MCF 10A (cell line): ENCODE results near the gene ZNF580. TPM values are rescaled to one million over a fixed set of nuclear protein-coding genes. Genes with fewer than 3 reads are reported as not detected.
A peak's percentile ranks its signal among the peaks of the same experiment; 100 is the strongest.

ENCODE experiments used
- BruUV-seq: library from RNA; stranded (reverse); fragments of 400-500 nt; replicated peaks from 2 replicates; lab custom pipeline; 2021; lab: Mats Ljungman, UMichigan
- CTCF ChIA-PET: fragments of 300-600 bp; sonication (Branson Sonifier 250); formaldehyde crosslinking; extraction: SDS; loops from one replicate; lab custom pipeline; 2021; ENCODE audit warnings: antibody characterized with exemption, inconsistent platforms; lab: Yijun Ruan, JAX
- POLR2A ChIA-PET: fragments of 300-600, 350-650 bp; sonication (Branson Sonifier 250); formaldehyde crosslinking; extraction: SDS; loops from one replicate; lab custom pipeline; 2020; ENCODE audit warnings: antibody characterized with exemption, inconsistent platforms; lab: Yijun Ruan, JAX
- DNase-seq: peaks from one replicate; pipeline ENCODE4 v3.0.0-alpha.2; 2018; ENCODE audit not compliant: unreplicated experiment
- H3K27ac Mint-ChIP-seq: one replicate; pipeline ENCODE4 v1.8.0; 2022; ENCODE audit warnings: mild to moderate bottlenecking, low read depth, mixed read lengths; ENCODE audit not compliant: unreplicated experiment
- H3K27me3 Mint-ChIP-seq: one replicate; pipeline ENCODE4 v1.8.0; 2022; ENCODE audit warnings: mixed read lengths; ENCODE audit not compliant: insufficient read depth, unreplicated experiment
- H3K36me3 Mint-ChIP-seq: one replicate; pipeline ENCODE4 v1.8.0; 2022; ENCODE audit warnings: mild to moderate bottlenecking, moderate library complexity, mixed read lengths; ENCODE audit not compliant: insufficient read depth, unreplicated experiment
- H3K4me1 Mint-ChIP-seq: one replicate; pipeline ENCODE4 v1.8.0; 2022; ENCODE audit warnings: mixed read lengths; ENCODE audit not compliant: insufficient read depth, unreplicated experiment
- H3K4me3 Mint-ChIP-seq: one replicate; pipeline ENCODE4 v1.8.0; 2022; ENCODE audit warnings: mild to moderate bottlenecking, moderate library complexity, mixed read lengths; ENCODE audit not compliant: unreplicated experiment
- H3K9me3 Mint-ChIP-seq: one replicate; pipeline ENCODE4 v1.8.0; 2022; ENCODE audit warnings: mixed read lengths; ENCODE audit not compliant: unreplicated experiment
- intact Hi-C: fragments of 100-400 bp; cut with micrococcal nuclease; formaldehyde crosslinking; loops from 2 replicates; pipeline ENCODE4 v1.14.1; 2022
- total RNA-seq: library from RNA; stranded (reverse); gene quantifications from 2 replicates; pipeline ENCODE4 v1.2.3, GENCODE V29; 2022
- TF ChIP-seq, protein P1 (sequence below): fragments of 200-600 bp; IDR thresholded peaks from one replicate; pipeline ENCODE4 v1.8.0; 2022; ENCODE audit warnings: antibody characterized with exemption, mild to moderate bottlenecking; ENCODE audit not compliant: unreplicated experiment

The ZNF580 gene
- total RNA-seq, 1 experiment from 2014 or later: 44.9 TPM

DNA sequence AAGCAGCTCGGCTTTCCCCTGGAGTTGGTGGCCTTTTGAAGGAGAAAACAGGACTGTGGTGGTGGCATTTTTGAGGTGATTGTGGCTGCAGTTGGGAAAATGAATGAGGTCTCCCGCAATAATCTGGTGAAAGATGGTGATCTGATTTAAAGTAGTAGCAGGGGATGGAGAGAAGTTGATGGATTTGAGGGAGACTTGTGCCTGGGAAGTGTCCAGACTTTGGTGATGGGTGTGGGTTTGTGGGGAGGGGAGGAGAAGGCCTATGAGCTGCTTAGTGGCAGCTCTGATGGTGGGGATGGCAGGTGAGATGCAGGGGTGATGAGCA is 30.2 kb downstream of the ZNF580 start:
- H3K4me3 Mint-ChIP-seq: no peak overlapping the region
- ChIA-PET CTCF (interaction anchor here (0.5 to 1.9 kb wide), 11 partner anchors 8 to 987 kb away, joined by 3 to 18 read pairs (median 3); partner anchors contain the start of gene U2AF2), POLR2A (interaction anchor here (0.6 to 2.8 kb wide), 4 partner anchors 9 to 1238 kb away, joined by 3 to 12 read pairs (median 3); no protein-coding TSS in a partner anchor)
- TF ChIP-seq, protein P1, sequence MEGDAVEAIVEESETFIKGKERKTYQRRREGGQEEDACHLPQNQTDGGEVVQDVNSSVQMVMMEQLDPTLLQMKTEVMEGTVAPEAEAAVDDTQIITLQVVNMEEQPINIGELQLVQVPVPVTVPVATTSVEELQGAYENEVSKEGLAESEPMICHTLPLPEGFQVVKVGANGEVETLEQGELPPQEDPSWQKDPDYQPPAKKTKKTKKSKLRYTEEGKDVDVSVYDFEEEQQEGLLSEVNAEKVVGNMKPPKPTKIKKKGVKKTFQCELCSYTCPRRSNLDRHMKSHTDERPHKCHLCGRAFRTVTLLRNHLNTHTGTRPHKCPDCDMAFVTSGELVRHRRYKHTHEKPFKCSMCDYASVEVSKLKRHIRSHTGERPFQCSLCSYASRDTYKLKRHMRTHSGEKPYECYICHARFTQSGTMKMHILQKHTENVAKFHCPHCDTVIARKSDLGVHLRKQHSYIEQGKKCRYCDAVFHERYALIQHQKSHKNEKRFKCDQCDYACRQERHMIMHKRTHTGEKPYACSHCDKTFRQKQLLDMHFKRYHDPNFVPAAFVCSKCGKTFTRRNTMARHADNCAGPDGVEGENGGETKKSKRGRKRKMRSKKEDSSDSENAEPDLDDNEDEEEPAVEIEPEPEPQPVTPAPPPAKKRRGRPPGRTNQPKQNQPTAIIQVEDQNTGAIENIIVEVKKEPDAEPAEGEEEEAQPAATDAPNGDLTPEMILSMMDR: no peak
- H3K36me3 Mint-ChIP-seq: peaks cover 75% of the 10 kb centered on the region
- no peak overlapping the region for H3K27ac Mint-ChIP-seq
- H3K9me3 Mint-ChIP-seq: no peaks in the 10 kb centered on the region
- H3K4me1 Mint-ChIP-seq: peaks cover 16% of the 10 kb centered on the region
- no peak for DNase-seq
- no peaks in the 10 kb centered on the region for H3K27me3 Mint-ChIP-seq
- BruUV-seq: no TSS peak
- intact Hi-C loops: no loop called here

DNA sequence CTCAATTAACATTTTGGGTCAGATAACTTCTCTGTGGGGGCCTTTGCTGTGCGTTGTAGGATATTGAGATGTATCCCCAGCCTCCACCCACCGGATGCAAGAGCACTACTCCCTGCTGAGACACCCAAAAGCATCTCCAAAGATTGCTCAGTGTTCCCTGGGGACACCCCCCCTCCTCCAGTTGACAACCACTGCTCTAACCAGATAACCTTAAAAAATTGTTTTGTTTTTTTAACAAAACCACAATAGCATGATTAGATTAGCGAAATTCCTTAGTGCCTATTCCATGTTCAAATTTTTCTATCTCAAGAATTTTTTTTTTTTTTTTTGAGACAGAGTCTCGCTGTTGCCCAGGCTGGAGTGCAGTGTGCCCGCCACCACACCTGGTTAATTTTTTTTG is 31.6 kb downstream of the ZNF580 start:
- peaks cover 24% of the 10 kb centered on the region for H3K4me1 Mint-ChIP-seq
- BruUV-seq: no TSS peak
- H3K4me3 Mint-ChIP-seq: no peak overlapping the region
- CTCF ChIA-PET: interaction anchor here (0.7 to 1.9 kb wide), 3 partner anchors 15 to 1355 kb away, joined by 3 to 18 read pairs (median 4); no protein-coding TSS in a partner anchor
- H3K27ac Mint-ChIP-seq: no peak overlapping the region
- DNase-seq: no peak
- TF ChIP-seq, protein P1: no peak
- H3K27me3 Mint-ChIP-seq: no peaks in the 10 kb centered on the region
- no peaks in the 10 kb centered on the region for H3K9me3 Mint-ChIP-seq
- H3K36me3 Mint-ChIP-seq: peaks cover 63% of the 10 kb centered on the region
- POLR2A ChIA-PET: interaction anchor here (0.6 to 2.8 kb wide), 4 partner anchors 10 to 1804 kb away, joined by 3 to 12 read pairs (median 3); no protein-coding TSS in a partner anchor
- intact Hi-C loops: no loop called here

DNA sequence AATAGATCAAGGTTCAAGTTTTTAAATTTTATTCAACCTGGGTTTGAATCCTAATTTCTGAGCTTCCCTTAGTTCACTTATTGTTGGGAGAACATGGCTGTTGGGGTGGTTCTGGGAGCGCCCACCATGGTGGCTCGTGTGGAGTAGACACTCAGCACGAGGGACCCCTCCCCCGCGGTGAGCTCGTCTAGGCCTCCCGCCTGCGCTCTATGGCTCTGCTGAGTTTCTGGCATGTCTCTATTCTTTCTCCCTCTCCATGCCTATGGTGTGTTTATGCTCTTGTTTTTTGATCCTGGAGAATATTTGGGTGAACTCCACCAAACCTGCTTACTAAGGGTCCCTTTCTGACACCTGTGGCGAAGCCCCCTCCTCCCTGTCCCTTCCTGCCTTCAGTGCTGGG is 32.7 kb downstream of the ZNF580 start:
- Mint-ChIP-seq H3K9me3 (no peaks in the 10 kb centered on the region), H3K36me3 (peaks cover 62% of the 10 kb centered on the region), H3K27me3 (no peaks in the 10 kb centered on the region), H3K4me1 (peaks cover 30% of the 10 kb centered on the region), H3K4me3 (no peak overlapping the region), H3K27ac (no peak overlapping the region)
- ChIA-PET POLR2A (interaction anchor here (0.8 to 1.2 kb wide), 3 partner anchors 17 to 39 kb away, joined by 3 to 9 read pairs (median 3); partner anchors contain the start of gene U2AF2), CTCF (interaction anchor here (0.6 to 1.0 kb wide), 6 partner anchors 9 to 478 kb away, joined by 3 to 4 read pairs (median 3); no protein-coding TSS in a partner anchor)
- TF ChIP-seq, protein P1: no peak
- no TSS peak for BruUV-seq
- intact Hi-C loops: no loop called here
- no peak for DNase-seq

DNA sequence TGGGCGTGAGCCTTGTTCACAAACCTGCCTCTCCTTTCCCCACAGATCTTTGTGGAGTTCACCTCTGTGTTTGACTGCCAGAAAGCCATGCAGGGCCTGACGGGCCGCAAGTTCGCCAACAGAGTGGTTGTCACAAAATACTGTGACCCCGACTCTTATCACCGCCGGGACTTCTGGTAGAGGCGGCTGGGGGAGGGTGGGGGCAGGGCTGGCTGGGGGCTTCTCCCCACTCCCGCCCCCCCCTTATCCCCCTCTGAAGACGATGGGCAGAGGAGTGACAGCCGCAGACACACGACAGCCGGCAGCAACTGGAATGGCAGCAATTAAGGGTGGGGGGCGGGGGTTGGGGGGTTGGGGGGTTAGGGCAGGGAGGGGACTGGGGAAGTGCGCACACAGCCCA is 33.1 kb downstream of the ZNF580 start:
- BruUV-seq: no TSS peak
- TF ChIP-seq, protein P1: no peak
- H3K9me3 Mint-ChIP-seq: no peaks in the 10 kb centered on the region
- H3K4me1 Mint-ChIP-seq: peaks cover 30% of the 10 kb centered on the region
- DNase-seq: no peak
- H3K27ac Mint-ChIP-seq: peak overlapping the region; percentile 85
- intact Hi-C loops: no loop called here
- no peaks in the 10 kb centered on the region for H3K27me3 Mint-ChIP-seq
- no peak overlapping the region for H3K4me3 Mint-ChIP-seq
- peaks cover 62% of the 10 kb centered on the region for H3K36me3 Mint-ChIP-seq
- ChIA-PET POLR2A (interaction anchor here (1.0 to 1.2 kb wide), 3 partner anchors 17 to 19 kb away, joined by 3 to 9 read pairs (median 6); partner anchors contain the start of gene U2AF2), CTCF (interaction anchor here (0.6 to 1.0 kb wide), 5 partner anchors 9 to 205 kb away, joined by 3 to 4 read pairs (median 3); no protein-coding TSS in a partner anchor)
